Endothelial cell of umbilical vein (primary cell): Measurements from ENCODE around the gene IGSF5. TPM values are rescaled to one million over a fixed set of nuclear protein-coding genes. Genes with fewer than 3 reads are reported as not detected.

Experiments used
- BruUV-seq: library from RNA; stranded (reverse); fragments of 400-500 nt; replicated peaks from 2 replicates; lab custom pipeline; 2021; lab: Mats Ljungman, UMichigan
- CTCF ChIA-PET: fragments of 300-600, 350-600 bp; sonication (Branson Sonifier 250); formaldehyde crosslinking; loops from one replicate; lab custom pipeline; 2021; ENCODE audit warnings: antibody characterized with exemption, inconsistent platforms; lab: Charles Lee
- POLR2A ChIA-PET: fragments of 300-600, 350-600 bp; sonication (Branson Sonifier 250); formaldehyde crosslinking; loops from one replicate; lab custom pipeline; 2021; ENCODE audit warnings: antibody characterized with exemption, inconsistent platforms; lab: Charles Lee
- DNase-seq: peaks from one replicate; pipeline ENCODE4 v3.0.0-alpha.2; 2011; ENCODE audit warnings: low read depth, low spot score
- FAIRE-seq: peaks from 2 replicates; lab custom pipeline; 2011; peaks lifted over from hg19 to GRCh38; lab: Jason Lieb, UNC
- H2AFZ ChIP-seq: 2 replicates; pipeline ENCODE4 v1.6.0; 2012; ENCODE audit warnings: low read depth, low read length, control low read depth, inconsistent platforms
- H3K27ac ChIP-seq: 2 replicates; pipeline ENCODE4 v1.5.1; 2011; ENCODE audit warnings: low read depth, mild to moderate bottlenecking, control low read depth, low read length, moderate library complexity; ENCODE audit not compliant: insufficient read depth
- H3K27me3 ChIP-seq, 2 experiments: 2 replicates each; pipeline versions ENCODE4 v1.6.0 to v1.6.1; 2011; ENCODE audit warnings: low read length in 2 of 2, mixed read lengths in 1 of 2; ENCODE audit not compliant: control insufficient read depth in 2 of 2, insufficient read depth in 2 of 2
- H3K36me3 ChIP-seq, 2 experiments: 2 replicates in 1 of 2; 3 replicates in 1 of 2; pipeline ENCODE4 v1.5.1; 2011; ENCODE audit warnings: low read length in 2 of 2, mild to moderate bottlenecking in 1 of 2, moderate library complexity in 1 of 2; ENCODE audit not compliant: control insufficient read depth in 2 of 2, insufficient read depth in 2 of 2; ENCODE audit errors: extremely low read depth in 1 of 2
- H3K4me1 ChIP-seq: 3 replicates; pipeline ENCODE4 v1.5.1; 2011; ENCODE audit warnings: mild to moderate bottlenecking, low read length; ENCODE audit not compliant: control insufficient read depth, insufficient read depth; ENCODE audit errors: extremely low read depth
- H3K4me2 ChIP-seq: 2 replicates; pipeline ENCODE4 v1.6.1; 2011; ENCODE audit warnings: low read length, control low read depth, mixed read lengths; ENCODE audit not compliant: insufficient read depth
- H3K4me3 ChIP-seq, 3 experiments: fragments of 200-600 bp in 1 of 3; sonication (generic), shearing (Covaris generic) in 1 of 3; replicated peaks in 1 of 3; 2 replicates each; pipeline ENCODE4 v1.5.1; 2011 to 2016; ENCODE audit warnings: control low read depth in 3 of 3, low read length in 3 of 3, mild to moderate bottlenecking in 2 of 3, inconsistent platforms in 1 of 3, low read depth in 1 of 3, moderate library complexity in 1 of 3; ENCODE audit not compliant: insufficient read depth in 1 of 3
- H3K79me2 ChIP-seq: 2 replicates; pipeline ENCODE4 v1.6.0; 2012; ENCODE audit warnings: low read length, inconsistent platforms; ENCODE audit not compliant: control insufficient read depth, insufficient read depth
- H3K9ac ChIP-seq: replicated peaks from 2 replicates; pipeline ENCODE3; 2011; ENCODE audit warnings: low read length, control low read depth; ENCODE audit not compliant: insufficient read depth; ENCODE audit errors: extremely low read depth
- H3K9me1 ChIP-seq: replicated peaks from 3 replicates; pipeline ENCODE4 v1.6.0; 2011; ENCODE audit warnings: mild to moderate bottlenecking, low read length; ENCODE audit not compliant: control insufficient read depth, insufficient read depth; ENCODE audit errors: extremely low read depth
- H3K9me3 ChIP-seq: replicated peaks from 2 replicates; pipeline ENCODE4 v1.5.1; 2012; ENCODE audit warnings: low read length, inconsistent platforms; ENCODE audit not compliant: control insufficient read depth, insufficient read depth
- H4K20me1 ChIP-seq: replicated peaks from 2 replicates; pipeline ENCODE3; 2011; ENCODE audit warnings: mild to moderate bottlenecking, low read length; ENCODE audit not compliant: control insufficient read depth, insufficient read depth; ENCODE audit errors: extremely low read depth
- CTCF ChIP-seq, 2 donors: IDR thresholded peaks; 1 replicate in 1 of 2; 2 replicates in 1 of 2; pipeline ENCODE4 v1.5.1; 2011; ENCODE audit warnings: low read length in 2 of 2, mild to moderate bottlenecking in 2 of 2, moderate library complexity in 2 of 2, control low read depth in 1 of 2, inconsistent platforms in 1 of 2, low read depth in 1 of 2; ENCODE audit not compliant: insufficient read depth in 1 of 2; ENCODE audit errors: extremely low read depth in 1 of 2
- EZH2 ChIP-seq: IDR thresholded peaks from 2 replicates; pipeline ENCODE4 v1.6.1; 2012; ENCODE audit warnings: borderline replicate concordance, low read depth, mild to moderate bottlenecking, moderate library complexity, low read length, inconsistent platforms; ENCODE audit not compliant: severe bottlenecking
- FOS ChIP-seq: IDR thresholded peaks from 2 replicates; pipeline ENCODE4 v1.6.1; 2011; ENCODE audit warnings: mild to moderate bottlenecking, low read length, moderate library complexity, borderline replicate concordance; ENCODE audit not compliant: insufficient read depth
- GATA2 ChIP-seq: IDR thresholded peaks from 2 replicates; pipeline ENCODE4 v1.7.0; 2011; ENCODE audit warnings: low read depth, mild to moderate bottlenecking, moderate library complexity, mixed read lengths, low read length; ENCODE audit not compliant: insufficient read length, insufficient read depth
- JUN ChIP-seq: IDR thresholded peaks from 2 replicates; pipeline ENCODE4 v1.6.1; 2011; ENCODE audit warnings: borderline replicate concordance, low read depth; ENCODE audit not compliant: insufficient read length, insufficient read depth
- MAX ChIP-seq: IDR thresholded peaks from 2 replicates; pipeline ENCODE4 v1.6.1; 2011; ENCODE audit not compliant: insufficient read depth, insufficient read length
- MYC ChIP-seq: IDR thresholded peaks from one replicate; pipeline ENCODE4 v1.6.1; 2011; ENCODE audit warnings: mild to moderate bottlenecking, low read depth, low read length
- POLR2A ChIP-seq: IDR thresholded peaks from 2 replicates; pipeline ENCODE4 v1.6.1; 2012; ENCODE audit warnings: low read depth, mild to moderate bottlenecking, control low read depth, low read length
- POLR2AphosphoS5 ChIP-seq: IDR thresholded peaks from 2 replicates; pipeline ENCODE4 v1.6.1; 2012; ENCODE audit warnings: low read depth, mild to moderate bottlenecking, control low read depth, low read length, moderate library complexity; ENCODE audit not compliant: insufficient read depth
- dilution Hi-C: fragments of 300-500 bp; cut with MboI; formaldehyde crosslinking; loops from one replicate; pipeline ENCODE4 v1.15.0; 2019; ENCODE audit warnings: low sequenced_read_pairs; ENCODE audit not compliant: extremely low pct_ligation_motif_present
- intact Hi-C: fragments of 100-400 bp; cut with micrococcal nuclease; formaldehyde crosslinking; loops from one replicate; pipeline ENCODE4 v1.10.0; 2022
- polyA plus RNA-seq, 4 experiments: library from polyadenylated mRNA; depleted of rRNA in 3 of 4; stranded (reverse) in 3 of 4; unstranded in 1 of 4; fragments of >200 nt; gene quantifications; 2 replicates each; pipeline versions ENCODE4 v1.2.1 to v1.2.3, GENCODE V29; 2011 to 2012; ENCODE audit warnings: missing spikeins in 1 of 4
- total RNA-seq: library from RNA; stranded (reverse); gene quantifications from 2 replicates; pipeline ENCODE4 v1.2.3, GENCODE V29; 2021

The IGSF5 gene
- total and polyA plus RNA-seq, 2 donors (not counting 3 experiments of a cell fraction or from before 2014, with no cell fraction given): not detected

- BruUV-seq: no TSS peak
- peaks cover 6% of the 10 kb centered on the region for H3K9me3 ChIP-seq
- dilution Hi-C loops: no loop called here
- H4K20me1 ChIP-seq: no peaks in the 10 kb centered on the region
- H3K9me1 ChIP-seq: no peaks in the 10 kb centered on the region
- no peaks in the 10 kb centered on the region for H3K4me1 ChIP-seq
- H3K9ac ChIP-seq: no peak overlapping the region
- H3K4me2 ChIP-seq: no peak overlapping the region
- TF ChIP-seq POLR2AphosphoS5: no peak
- no peak for TF ChIP-seq JUN
- no peak for TF ChIP-seq EZH2
- no peak for TF ChIP-seq CTCF (IDR thresholded peaks at IDR 0.05; ENCODE audit: extremely low read depth in 1 of 2, insufficient read depth in 1 of 2, low read depth in 1 of 2, low read length in 2 of 2)
- TF ChIP-seq MYC: no peak
- TF ChIP-seq GATA2: no peak
- no peak for TF ChIP-seq POLR2A
- TF ChIP-seq FOS: no peak
- no peak for TF ChIP-seq MAX
- ChIA-PET CTCF (no interaction called here), POLR2A (no interaction called here)
- no peak overlapping the region for H3K4me3 ChIP-seq
- DNase-seq: no peak
- intact Hi-C loops: no loop called here
- H2AFZ ChIP-seq: no peak overlapping the region
- no peak overlapping the region for H3K27ac ChIP-seq
- H3K27me3 ChIP-seq: no peaks in the 10 kb centered on the region
- H3K79me2 ChIP-seq: no peaks in the 10 kb centered on the region
- no peaks in the 10 kb centered on the region for H3K36me3 ChIP-seq
- no peak for FAIRE-seq
Observed at GRCh38 chr21:39805983-39806382, 61.0 kb downstream of the IGSF5 start.
